ENCODE measurements around the gene FLYWCH2.

DNA sequence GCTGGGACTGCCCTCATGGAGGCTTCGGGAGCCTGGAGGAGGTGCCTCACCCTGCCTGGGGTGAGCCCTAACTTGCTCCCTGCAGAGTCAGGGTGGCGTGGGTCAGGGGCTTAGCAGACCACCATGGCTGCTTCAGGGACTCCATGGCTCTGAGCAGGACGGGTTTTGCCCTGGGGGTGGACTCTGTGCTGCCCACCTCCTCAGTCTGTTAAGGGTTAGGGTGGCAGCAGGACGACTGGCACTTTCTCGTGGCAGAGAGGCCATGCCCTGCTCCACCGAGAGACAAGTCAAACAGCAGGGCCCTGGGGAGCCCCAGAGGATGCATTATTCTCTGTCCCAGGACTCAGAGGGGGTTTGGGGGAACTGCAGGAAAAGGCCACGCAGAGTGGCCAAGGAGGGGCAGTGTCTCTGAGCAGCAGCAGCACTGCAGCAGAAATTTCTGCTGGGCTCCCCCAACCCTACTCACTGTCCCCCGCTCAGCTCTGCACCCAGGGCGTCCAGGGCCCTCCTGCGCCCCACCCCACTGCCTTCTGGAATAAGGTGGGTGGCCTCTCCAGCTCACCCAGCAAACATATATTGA is 23.2 kb upstream of the FLYWCH2 start:
- TF ChIP-seq, protein P1, sequence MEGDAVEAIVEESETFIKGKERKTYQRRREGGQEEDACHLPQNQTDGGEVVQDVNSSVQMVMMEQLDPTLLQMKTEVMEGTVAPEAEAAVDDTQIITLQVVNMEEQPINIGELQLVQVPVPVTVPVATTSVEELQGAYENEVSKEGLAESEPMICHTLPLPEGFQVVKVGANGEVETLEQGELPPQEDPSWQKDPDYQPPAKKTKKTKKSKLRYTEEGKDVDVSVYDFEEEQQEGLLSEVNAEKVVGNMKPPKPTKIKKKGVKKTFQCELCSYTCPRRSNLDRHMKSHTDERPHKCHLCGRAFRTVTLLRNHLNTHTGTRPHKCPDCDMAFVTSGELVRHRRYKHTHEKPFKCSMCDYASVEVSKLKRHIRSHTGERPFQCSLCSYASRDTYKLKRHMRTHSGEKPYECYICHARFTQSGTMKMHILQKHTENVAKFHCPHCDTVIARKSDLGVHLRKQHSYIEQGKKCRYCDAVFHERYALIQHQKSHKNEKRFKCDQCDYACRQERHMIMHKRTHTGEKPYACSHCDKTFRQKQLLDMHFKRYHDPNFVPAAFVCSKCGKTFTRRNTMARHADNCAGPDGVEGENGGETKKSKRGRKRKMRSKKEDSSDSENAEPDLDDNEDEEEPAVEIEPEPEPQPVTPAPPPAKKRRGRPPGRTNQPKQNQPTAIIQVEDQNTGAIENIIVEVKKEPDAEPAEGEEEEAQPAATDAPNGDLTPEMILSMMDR (conservative IDR thresholded peaks at IDR 0.05; ENCODE audit: low read length) = no peak
- no peak for TF ChIP-seq EZH2phosphoT487 (IDR thresholded peaks at IDR 0.05; ENCODE audit: borderline replicate concordance, low read depth, low read length)

All from OCI-LY7 (cell line).